Loucy (cell line): ENCODE results near the gene RPL31.

ENCODE experiments used
- H2AFZ ChIP-seq: fragments of 200-600 bp; sonication (generic); 2 replicates; pipeline ENCODE4 v1.6.0; 2016; ENCODE audit warnings: antibody characterized with exemption, mild to moderate bottlenecking, low read length, moderate library complexity
- H3F3A ChIP-seq: fragments of 200-600 bp; 2 replicates; pipeline ENCODE4 v1.6.0; 2016; ENCODE audit warnings: antibody characterized with exemption, low read depth, mild to moderate bottlenecking
- H3K27me3 ChIP-seq: fragments of 200-600 bp; sonication (generic); 2 replicates; pipeline ENCODE4 v1.6.1; 2014; ENCODE audit warnings: low read length, mild to moderate bottlenecking; ENCODE audit not compliant: insufficient read depth, poor library complexity, severe bottlenecking
- H3K36me3 ChIP-seq: fragments of 200-600 bp; sonication (generic); 2 replicates; pipeline ENCODE4 v1.6.1; 2016; ENCODE audit warnings: low read length; ENCODE audit not compliant: insufficient read depth
- H3K4me1 ChIP-seq: fragments of 200-600 bp; sonication (generic); 2 replicates; pipeline ENCODE4 v1.5.1; 2014; ENCODE audit warnings: low read length, mild to moderate bottlenecking; ENCODE audit not compliant: insufficient read depth, poor library complexity, severe bottlenecking
- H3K4me2 ChIP-seq: fragments of 200-600 bp; sonication (generic); 2 replicates; pipeline ENCODE4 v1.6.0; 2014; ENCODE audit warnings: antibody characterized with exemption, low read length, low read depth, mild to moderate bottlenecking; ENCODE audit not compliant: poor library complexity, severe bottlenecking
- H3K4me3 ChIP-seq: fragments of 200-600 bp; sonication (generic); 2 replicates; pipeline ENCODE4 v1.5.1; 2014; ENCODE audit warnings: low read length, mild to moderate bottlenecking, mixed read lengths; ENCODE audit not compliant: poor library complexity, severe bottlenecking
- H3K79me2 ChIP-seq: fragments of 200-600 bp; sonication (generic); 2 replicates; pipeline ENCODE4 v1.6.1; 2014; ENCODE audit warnings: low read length; ENCODE audit not compliant: insufficient read depth
- H3K9ac ChIP-seq: fragments of 200-600 bp; sonication (generic); 2 replicates; pipeline ENCODE4 v1.6.0; 2014; ENCODE audit warnings: mild to moderate bottlenecking, low read depth, low read length, moderate library complexity; ENCODE audit not compliant: poor library complexity, severe bottlenecking
- H3K9me2 ChIP-seq: fragments of 200-600 bp; sonication (generic); replicated peaks from 2 replicates; pipeline ENCODE4 v1.6.1; 2016; ENCODE audit warnings: low read depth, low read length, mixed read lengths
- H3K9me3 ChIP-seq: fragments of 200-600 bp; sonication (generic); 2 replicates; pipeline ENCODE4 v1.6.1; 2014; ENCODE audit warnings: mild to moderate bottlenecking, antibody characterized with exemption, low read length, low read depth; ENCODE audit not compliant: insufficient read depth
- H4K20me1 ChIP-seq: fragments of 200-600 bp; sonication (generic); 2 replicates; pipeline ENCODE4 v1.6.0; 2014; ENCODE audit warnings: antibody characterized with exemption, low read length, mild to moderate bottlenecking; ENCODE audit not compliant: insufficient read depth, poor library complexity, severe bottlenecking
- CTCF ChIP-seq: fragments of 200-600 bp; sonication (generic); conservative IDR thresholded peaks from 2 replicates; pipeline ENCODE4 v1.5.1; 2014; ENCODE audit warnings: mild to moderate bottlenecking, antibody characterized with exemption, low read length
- EZH2phosphoT487 ChIP-seq: fragments of 200-600 bp; IDR thresholded peaks from 2 replicates; pipeline ENCODE4 v1.6.1; 2018; ENCODE audit warnings: antibody characterized with exemption, mild to moderate bottlenecking, moderate library complexity, borderline replicate concordance

Gene RPL31

GRCh38 chr2:101003278-101003775 is 1.2 kb downstream of the RPL31 start:
- no peaks in the 10 kb centered on the region for H3K9me2 ChIP-seq
- peaks cover 39% of the 10 kb centered on the region for H3K27me3 ChIP-seq
- H3K9ac ChIP-seq = peak overlapping the region; percentile 90
- no peaks in the 10 kb centered on the region for H3F3A ChIP-seq
- H3K9me3 ChIP-seq = no peaks in the 10 kb centered on the region
- TF ChIP-seq CTCF (no peak), EZH2phosphoT487 (no peak)
- H2AFZ ChIP-seq = no peak overlapping the region
- peaks cover 39% of the 10 kb centered on the region; the same call in 1 of the 2 replicates for H3K36me3 ChIP-seq
- peak overlapping the region; percentile 84 for H3K4me3 ChIP-seq
- H3K4me1 ChIP-seq = peaks cover 19% of the 10 kb centered on the region
- H3K79me2 ChIP-seq = peaks cover 45% of the 10 kb centered on the region
- H3K4me2 ChIP-seq = peak overlapping the region; percentile 82
- peaks cover 34% of the 10 kb centered on the region for H4K20me1 ChIP-seq

- H3K79me2 ChIP-seq = peaks cover 45% of the 10 kb centered on the region
- no peaks in the 10 kb centered on the region for H3K9me2 ChIP-seq
- H3F3A ChIP-seq = no peaks in the 10 kb centered on the region
- H3K4me3 ChIP-seq = peak overlapping the region; percentile 84
- H3K9ac ChIP-seq = peak overlapping the region; percentile 90
- H3K27me3 ChIP-seq = peaks cover 25% of the 10 kb centered on the region
- H3K4me1 ChIP-seq = peaks cover 19% of the 10 kb centered on the region
- H3K36me3 ChIP-seq = peaks cover 39% of the 10 kb centered on the region; the same call in 1 of the 2 replicates
- peak overlapping the region; percentile 82 for H3K4me2 ChIP-seq
- no peaks in the 10 kb centered on the region for H3K9me3 ChIP-seq
- peaks cover 34% of the 10 kb centered on the region for H4K20me1 ChIP-seq
- TF ChIP-seq CTCF (no peak), EZH2phosphoT487 (no peak)
- no peak overlapping the region for H2AFZ ChIP-seq
These were observed 2.7 kb downstream of the RPL31 start for GRCh38 chr2:101004620-101005325.

- Histone ChIP-seq H3K9ac (no peak overlapping the region), H4K20me1 (peaks cover 34% of the 10 kb centered on the region), H3K9me2 (no peaks in the 10 kb centered on the region), H3K4me3 (no peak overlapping the region), H3F3A (no peaks in the 10 kb centered on the region), H2AFZ (no peak overlapping the region), H3K4me2 (peak overlapping the region; percentile 82), H3K36me3 (peaks cover 39% of the 10 kb centered on the region; the same call in 1 of the 2 replicates), H3K27me3 (peaks cover 11% of the 10 kb centered on the region), H3K9me3 (no peaks in the 10 kb centered on the region), H3K4me1 (peaks cover 19% of the 10 kb centered on the region), H3K79me2 (peaks cover 45% of the 10 kb centered on the region)
- no peak for TF ChIP-seq EZH2phosphoT487
- no peak for TF ChIP-seq CTCF
These were observed 4.1 kb downstream of the RPL31 start for GRCh38 chr2:101006065-101006715.
